ENCODE results near the gene FAM72B.
"Not testable (repeated sequence)": the region's sequence is repeated elsewhere in the genome, so short reads cannot be mapped to it uniquely, and the experiment has no call there.

FAM72B gene

DNA sequence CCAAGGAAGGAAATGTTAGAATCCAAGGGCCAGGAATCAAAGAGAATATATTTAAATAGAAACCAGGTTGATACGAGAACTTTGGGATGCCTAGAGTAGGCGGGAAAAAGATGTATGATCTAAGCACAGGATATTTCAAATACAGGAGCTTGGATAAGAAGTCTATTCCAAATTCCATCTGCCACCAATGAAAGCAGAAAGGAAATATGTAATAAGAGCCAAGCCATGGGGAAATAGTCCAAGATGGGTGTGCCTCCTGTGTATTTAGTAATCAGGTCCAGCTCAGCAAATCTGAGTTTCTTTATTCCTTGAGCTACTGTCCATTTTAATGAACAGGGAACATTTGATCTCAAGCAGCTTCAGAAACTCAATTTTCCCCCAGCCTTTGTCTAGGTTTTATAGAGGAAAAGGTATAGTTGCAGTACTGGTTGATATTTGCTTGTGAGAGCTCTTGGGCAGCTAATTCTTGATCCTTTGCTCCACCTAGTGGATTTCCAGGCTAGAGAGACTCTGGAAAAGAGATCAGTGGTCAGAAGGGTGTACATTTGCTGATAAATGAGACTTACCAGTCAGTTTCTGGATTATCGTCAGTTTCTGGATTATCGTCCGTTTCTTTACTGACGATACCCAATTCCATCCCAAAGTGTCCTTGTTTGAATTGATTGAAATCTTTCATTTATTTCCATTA is 28.3 kb downstream of the FAM72B start:
- in situ Hi-C loops (cut with MboI; ENCODE audit: low sequenced_read_pairs), result not testable (repeated sequence)

DNA sequence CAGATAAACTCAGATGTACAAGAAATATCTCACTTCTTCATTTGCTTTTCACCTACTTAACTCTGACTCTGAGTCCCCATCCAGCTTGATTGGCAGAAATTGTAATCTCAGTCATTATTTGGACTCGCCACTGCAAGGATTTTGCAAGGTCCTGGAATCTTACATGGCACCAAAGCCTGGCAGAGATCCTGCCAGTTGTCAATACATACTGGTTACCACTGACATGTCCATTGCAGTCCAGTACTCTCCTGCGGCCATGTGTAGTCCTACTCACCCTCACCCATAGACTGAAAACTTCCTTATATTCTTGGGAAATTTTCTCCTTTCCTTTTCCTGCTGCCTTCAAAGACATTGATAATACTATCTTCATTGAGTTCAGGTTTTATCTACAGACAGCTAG is 29.3 kb downstream of the FAM72B start:
- in situ Hi-C loops (cut with MboI; ENCODE audit: low sequenced_read_pairs), result not testable (repeated sequence)

- in situ Hi-C loops (cut with MboI; ENCODE audit: low sequenced_read_pairs), result not testable (repeated sequence)
These were observed 31.4 kb downstream of the FAM72B start for GRCh38 chr1:121152788-121153187.

- in situ Hi-C loops (cut with MboI; ENCODE audit: low sequenced_read_pairs), result not testable (repeated sequence)
These were observed 32.8 kb downstream of the FAM72B start for GRCh38 chr1:121151294-121151693.

GRCh38 chr1:121148489-121149190 is 35.5 kb downstream of the FAM72B start:
- in situ Hi-C loops (cut with MboI; ENCODE audit: low sequenced_read_pairs), result not testable (repeated sequence)

- in situ Hi-C loops (cut with MboI; ENCODE audit: low sequenced_read_pairs), result not testable (repeated sequence)
These were observed 43.7 kb downstream of the FAM72B start for GRCh38 chr1:121140393-121140792.

- in situ Hi-C loops (cut with MboI; ENCODE audit: low sequenced_read_pairs), result not testable (repeated sequence)
These were observed 52.6 kb downstream of the FAM72B start for GRCh38 chr1:121131494-121131893.

GRCh38 chr1:121118480-121118824 is 65.7 kb downstream of the FAM72B start:
- in situ Hi-C loops (cut with MboI; ENCODE audit: low sequenced_read_pairs), result not testable (repeated sequence)
